DND-41 (cell line): ENCODE results near the gene GRM5.

Source experiments
- ATAC-seq: fragments of 200-7000 bp; cut with Tn5 transposase; 3 replicates; pipeline ENCODE4 v1.9.1; 2021; ENCODE audit warnings: low read depth; ENCODE audit not compliant: insufficient read depth
- DNase-seq: peaks from one replicate; pipeline ENCODE4 v3.0.0-alpha.2; 2020
- H2AFZ ChIP-seq: 2 replicates; pipeline ENCODE4 v1.6.0; 2012; ENCODE audit warnings: low read depth, low read length
- H3K27ac ChIP-seq: 2 replicates; pipeline ENCODE4 v1.5.1; 2012; ENCODE audit warnings: low read length, inconsistent platforms
- H3K27me3 ChIP-seq: fragments of 200-600 bp; sonication (generic); 2 replicates; pipeline ENCODE4 v1.6.0; 2012; ENCODE audit warnings: low read length, mild to moderate bottlenecking, inconsistent platforms; ENCODE audit not compliant: insufficient read depth, poor library complexity
- H3K36me3 ChIP-seq: 2 replicates; pipeline ENCODE4 v1.5.1; 2012; ENCODE audit warnings: low read length, inconsistent platforms; ENCODE audit not compliant: insufficient read depth
- H3K4me1 ChIP-seq: 2 replicates; pipeline ENCODE4 v1.5.1; 2012; ENCODE audit warnings: mild to moderate bottlenecking, low read length; ENCODE audit not compliant: insufficient read depth
- H3K4me2 ChIP-seq: 2 replicates; pipeline ENCODE4 v1.6.0; 2012; ENCODE audit warnings: mild to moderate bottlenecking, moderate library complexity, low read length, inconsistent platforms; ENCODE audit not compliant: insufficient read depth
- H3K4me3 ChIP-seq, 2 experiments: fragments of 200-600 bp in 1 of 2; shearing (Covaris generic) in 1 of 2; 2 replicates each; pipeline ENCODE4 v1.5.1; 2012 to 2016; ENCODE audit warnings: inconsistent platforms in 2 of 2, low read length in 2 of 2, mild to moderate bottlenecking in 2 of 2, low read depth in 1 of 2, moderate library complexity in 1 of 2
- H3K79me2 ChIP-seq: 2 replicates; pipeline ENCODE4 v1.6.0; 2012; ENCODE audit warnings: low read length, inconsistent platforms; ENCODE audit not compliant: insufficient read depth
- H3K9ac ChIP-seq: 2 replicates; pipeline ENCODE4 v1.6.0; 2012; ENCODE audit warnings: low read depth, mild to moderate bottlenecking, inconsistent platforms, low read length, moderate library complexity
- H3K9me3 ChIP-seq: 2 replicates; pipeline ENCODE4 v1.5.1; 2012; ENCODE audit warnings: low read length, moderate library complexity, mild to moderate bottlenecking, inconsistent platforms; ENCODE audit not compliant: insufficient read depth, severe bottlenecking
- H4K20me1 ChIP-seq: 2 replicates; pipeline ENCODE4 v1.6.0; 2012; ENCODE audit warnings: low read length; ENCODE audit not compliant: insufficient read depth
- EZH2 ChIP-seq: IDR thresholded peaks from 3 replicates; pipeline ENCODE4 v1.6.1; 2012; ENCODE audit warnings: borderline replicate concordance, low read depth, mild to moderate bottlenecking, moderate library complexity, low read length, inconsistent platforms; ENCODE audit not compliant: severe bottlenecking
- TF ChIP-seq, protein P1 (sequence below): IDR thresholded peaks from 2 replicates; pipeline ENCODE4 v1.5.1; 2012; ENCODE audit warnings: borderline replicate concordance, low read length, moderate library complexity, mild to moderate bottlenecking; ENCODE audit not compliant: poor library complexity, severe bottlenecking; ENCODE audit errors: extremely low read depth

Gene GRM5

DNA sequence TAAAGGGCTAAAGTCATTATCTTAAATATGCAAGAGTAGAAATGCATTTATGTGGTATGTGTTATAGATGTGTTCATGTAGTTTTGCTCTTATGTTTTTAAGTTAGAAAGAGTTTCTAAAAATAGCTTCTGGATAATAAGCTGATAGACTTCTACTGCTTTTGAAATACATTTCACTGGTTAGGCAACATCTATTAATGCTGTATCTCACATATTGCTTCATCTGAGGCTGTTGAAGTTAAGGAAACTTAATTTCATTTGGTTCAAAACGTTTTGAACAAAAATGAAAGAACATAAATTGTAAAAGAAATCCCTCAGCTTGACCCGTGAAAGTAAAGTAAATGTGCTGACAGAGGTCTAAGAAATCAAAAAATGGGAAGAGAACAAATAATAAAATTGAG lies 564.2 kb downstream of the GRM5 start:
- DNase-seq (no peak), ATAC-seq (no peak)
- Histone ChIP-seq H3K4me2 (no peak overlapping the region), H3K4me1 (no peaks in the 10 kb centered on the region), H3K36me3 (no peaks in the 10 kb centered on the region), H3K4me3 (no peak overlapping the region), H3K9ac (no peak overlapping the region), H3K9me3 (no peaks in the 10 kb centered on the region), H4K20me1 (no peaks in the 10 kb centered on the region), H2AFZ (no peak overlapping the region), H3K27ac (no peak overlapping the region), H3K27me3 (no peaks in the 10 kb centered on the region), H3K79me2 (no peaks in the 10 kb centered on the region)
- no peak for TF ChIP-seq EZH2
- TF ChIP-seq, protein P1, sequence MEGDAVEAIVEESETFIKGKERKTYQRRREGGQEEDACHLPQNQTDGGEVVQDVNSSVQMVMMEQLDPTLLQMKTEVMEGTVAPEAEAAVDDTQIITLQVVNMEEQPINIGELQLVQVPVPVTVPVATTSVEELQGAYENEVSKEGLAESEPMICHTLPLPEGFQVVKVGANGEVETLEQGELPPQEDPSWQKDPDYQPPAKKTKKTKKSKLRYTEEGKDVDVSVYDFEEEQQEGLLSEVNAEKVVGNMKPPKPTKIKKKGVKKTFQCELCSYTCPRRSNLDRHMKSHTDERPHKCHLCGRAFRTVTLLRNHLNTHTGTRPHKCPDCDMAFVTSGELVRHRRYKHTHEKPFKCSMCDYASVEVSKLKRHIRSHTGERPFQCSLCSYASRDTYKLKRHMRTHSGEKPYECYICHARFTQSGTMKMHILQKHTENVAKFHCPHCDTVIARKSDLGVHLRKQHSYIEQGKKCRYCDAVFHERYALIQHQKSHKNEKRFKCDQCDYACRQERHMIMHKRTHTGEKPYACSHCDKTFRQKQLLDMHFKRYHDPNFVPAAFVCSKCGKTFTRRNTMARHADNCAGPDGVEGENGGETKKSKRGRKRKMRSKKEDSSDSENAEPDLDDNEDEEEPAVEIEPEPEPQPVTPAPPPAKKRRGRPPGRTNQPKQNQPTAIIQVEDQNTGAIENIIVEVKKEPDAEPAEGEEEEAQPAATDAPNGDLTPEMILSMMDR = no peak

DNA sequence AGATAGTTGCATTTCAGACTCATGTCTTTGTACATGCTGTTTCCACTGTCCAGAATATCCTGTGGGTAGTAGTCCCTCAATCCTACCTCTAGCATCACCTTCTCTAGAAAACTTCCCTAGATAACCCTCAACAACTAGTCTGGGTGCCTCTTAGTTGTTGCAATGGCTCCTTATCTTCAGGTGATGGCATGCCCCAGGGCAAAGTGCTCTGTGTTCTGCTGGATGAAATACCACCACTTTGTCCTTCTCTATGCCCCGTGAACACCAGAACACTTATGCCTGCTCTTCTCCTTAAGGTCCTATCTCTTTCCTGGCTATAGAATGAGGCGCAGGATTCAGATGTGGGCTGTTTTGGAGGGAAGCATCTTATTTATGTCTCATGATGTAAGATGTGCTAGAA lies 569.9 kb downstream of the GRM5 start:
- no peak overlapping the region for H3K27ac ChIP-seq
- TF ChIP-seq EZH2 = no peak
- TF ChIP-seq, protein P1 = no peak
- H3K79me2 ChIP-seq = no peaks in the 10 kb centered on the region
- no peaks in the 10 kb centered on the region for H3K4me1 ChIP-seq
- DNase-seq (no peak), ATAC-seq (no peak)
- H2AFZ ChIP-seq = peak overlapping the region; percentile 10; the same call in 1 of the 2 replicates
- no peaks in the 10 kb centered on the region for H3K36me3 ChIP-seq
- no peaks in the 10 kb centered on the region for H3K27me3 ChIP-seq
- no peak overlapping the region for H3K9ac ChIP-seq
- no peak overlapping the region for H3K4me2 ChIP-seq
- no peak overlapping the region for H3K4me3 ChIP-seq
- no peaks in the 10 kb centered on the region for H4K20me1 ChIP-seq
- H3K9me3 ChIP-seq = no peaks in the 10 kb centered on the region

DNA sequence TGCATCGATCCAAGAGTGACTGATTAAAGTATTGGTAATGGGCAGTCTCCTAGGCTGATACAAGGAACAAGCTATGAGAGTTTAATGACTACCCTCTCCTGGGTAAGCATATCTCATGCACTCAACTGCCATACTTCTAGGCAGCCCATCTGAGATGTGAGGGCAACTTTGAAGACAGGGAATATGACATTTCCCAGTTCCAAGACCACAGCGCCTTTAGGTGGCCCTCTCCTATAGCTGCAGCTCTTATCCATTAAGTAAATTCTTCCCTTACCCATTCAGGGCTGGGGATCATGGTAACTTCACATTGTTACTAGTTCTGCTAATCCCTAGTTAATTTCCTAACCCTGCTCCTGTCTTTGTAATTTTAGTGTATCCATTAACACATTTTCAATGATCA lies 570.9 kb downstream of the GRM5 start:
- Histone ChIP-seq H2AFZ (no peak overlapping the region), H3K9ac (no peak overlapping the region), H3K79me2 (no peaks in the 10 kb centered on the region), H3K4me1 (no peaks in the 10 kb centered on the region), H3K4me3 (no peak overlapping the region), H3K27me3 (no peaks in the 10 kb centered on the region), H3K27ac (no peak overlapping the region), H4K20me1 (no peaks in the 10 kb centered on the region), H3K36me3 (no peaks in the 10 kb centered on the region), H3K9me3 (no peaks in the 10 kb centered on the region), H3K4me2 (no peak overlapping the region)
- no peak for DNase-seq
- no peak for ATAC-seq
- TF ChIP-seq, protein P1 = no peak
- no peak for TF ChIP-seq EZH2

DNA sequence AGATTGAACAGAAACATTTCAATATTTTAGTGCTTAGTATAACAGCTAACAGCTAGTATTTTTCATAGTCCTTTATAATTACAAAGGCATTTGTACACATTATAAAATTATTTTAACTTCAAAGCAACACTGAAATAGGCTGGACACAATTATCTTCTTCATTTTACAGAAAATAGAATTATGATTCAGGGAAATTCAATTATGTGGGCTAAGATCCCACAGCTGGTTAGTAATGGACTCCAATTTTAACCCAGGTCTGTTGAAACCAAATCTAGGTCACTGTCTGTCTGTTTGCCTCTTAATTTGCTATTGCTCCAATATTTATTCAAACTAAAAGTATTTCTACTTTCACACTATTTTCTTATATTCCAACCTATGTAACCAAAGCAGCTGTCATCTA lies 574.1 kb downstream of the GRM5 start:
- ATAC-seq (no peak), DNase-seq (no peak)
- H3K27ac ChIP-seq = no peak overlapping the region
- no peak overlapping the region for H3K9ac ChIP-seq
- H3K4me1 ChIP-seq = no peaks in the 10 kb centered on the region
- no peak overlapping the region for H3K4me2 ChIP-seq
- H4K20me1 ChIP-seq = no peaks in the 10 kb centered on the region
- H2AFZ ChIP-seq = no peak overlapping the region
- TF ChIP-seq EZH2 = no peak
- TF ChIP-seq, protein P1 = no peak
- H3K9me3 ChIP-seq = no peaks in the 10 kb centered on the region
- no peak overlapping the region for H3K4me3 ChIP-seq
- H3K36me3 ChIP-seq = no peaks in the 10 kb centered on the region
- no peaks in the 10 kb centered on the region for H3K27me3 ChIP-seq
- no peaks in the 10 kb centered on the region for H3K79me2 ChIP-seq
